GM18508 (cell line): ENCODE data around the gene CD79A.
"Not testable (repeated sequence)": the region's sequence is repeated elsewhere in the genome, so short reads cannot be mapped to it uniquely, and the experiment has no call there.

Experiments used
- ATAC-seq: cut with Tn5 transposase; IDR thresholded peaks from one replicate; pipeline ENCODE4 v1.9.1; 2021; ENCODE audit warnings: moderate number of reproducible peaks; ENCODE audit not compliant: insufficient read depth, unreplicated experiment

The CD79A gene

DNA sequence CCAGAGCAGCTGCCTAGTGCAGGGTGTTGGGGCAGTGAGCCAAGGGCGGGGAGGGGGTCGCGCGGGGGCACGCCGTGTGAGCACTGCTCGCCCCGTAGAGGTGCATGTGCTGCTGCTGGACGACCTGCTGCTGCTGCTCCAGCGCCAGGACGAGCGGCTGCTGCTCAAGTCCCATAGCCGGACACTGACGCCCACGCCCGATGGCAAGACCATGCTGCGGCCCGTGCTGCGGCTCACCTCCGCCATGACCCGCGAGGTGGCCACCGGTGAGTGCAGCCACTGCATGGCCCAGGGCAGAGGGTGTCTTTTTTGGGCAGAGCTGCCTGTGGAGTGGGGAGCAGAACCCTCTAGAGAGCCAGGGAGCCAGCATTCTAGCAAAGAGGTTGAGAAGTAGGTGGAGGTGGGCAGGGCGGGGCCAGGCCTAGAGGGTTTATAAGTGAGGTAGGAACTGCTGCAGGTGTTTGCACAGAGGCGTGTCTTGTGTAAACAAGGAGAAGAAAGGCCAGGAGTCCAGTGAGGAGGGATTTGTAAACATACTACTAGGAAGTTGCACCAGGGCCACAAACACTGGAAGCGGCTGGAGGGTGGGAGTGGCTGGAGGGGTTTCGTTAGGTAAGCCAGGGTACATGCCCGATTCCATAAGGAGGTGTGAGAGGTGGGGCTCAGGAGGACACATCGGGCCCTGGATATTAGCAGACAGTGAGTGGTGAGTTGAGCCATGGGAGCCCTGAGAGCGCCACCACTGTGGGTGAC is 27.2 kb downstream of the CD79A start:
- ATAC-seq = no peak

DNA sequence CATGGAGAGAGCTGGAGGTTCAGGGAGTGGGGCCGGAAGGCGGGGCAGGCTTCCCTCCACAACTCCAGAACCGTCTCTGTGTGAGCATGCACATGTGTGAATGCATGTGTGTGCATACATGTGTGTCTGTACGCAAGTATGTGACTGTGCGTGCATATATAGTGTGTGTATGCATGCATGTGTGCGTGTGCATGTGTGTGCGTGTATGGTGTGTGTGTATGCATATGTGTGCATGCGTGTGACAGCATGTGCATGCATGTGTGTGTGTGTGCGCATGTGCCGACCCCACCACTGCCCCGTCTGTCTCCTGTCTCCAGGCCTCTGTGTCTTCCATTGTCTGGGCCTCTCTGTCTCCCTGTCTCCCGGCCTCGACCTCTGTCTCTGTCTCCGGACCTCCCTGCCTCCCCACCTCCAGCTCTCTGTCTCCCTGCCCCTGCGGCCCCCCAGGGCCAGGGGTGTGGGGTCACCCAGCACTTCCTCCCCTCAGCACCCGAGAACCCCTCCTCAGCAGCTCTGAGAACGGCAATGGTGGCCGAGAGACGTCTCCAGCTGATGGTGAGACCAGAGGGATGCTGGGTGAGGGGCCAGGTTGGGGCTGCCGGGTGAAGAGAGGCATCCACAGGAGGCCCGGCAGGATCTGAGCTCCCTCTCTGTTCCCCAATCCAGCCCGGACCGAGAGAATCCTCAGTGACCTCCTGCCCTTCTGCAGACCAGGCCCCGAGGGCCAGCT is 28.4 kb downstream of the CD79A start:
- ATAC-seq = no peak

GRCh38 chr19:41906271-41906670 is 29.2 kb downstream of the CD79A start:
- ATAC-seq = no peak

- ATAC-seq = no peak
These were observed 30.0 kb downstream of the CD79A start for GRCh38 chr19:41906916-41907680.

DNA sequence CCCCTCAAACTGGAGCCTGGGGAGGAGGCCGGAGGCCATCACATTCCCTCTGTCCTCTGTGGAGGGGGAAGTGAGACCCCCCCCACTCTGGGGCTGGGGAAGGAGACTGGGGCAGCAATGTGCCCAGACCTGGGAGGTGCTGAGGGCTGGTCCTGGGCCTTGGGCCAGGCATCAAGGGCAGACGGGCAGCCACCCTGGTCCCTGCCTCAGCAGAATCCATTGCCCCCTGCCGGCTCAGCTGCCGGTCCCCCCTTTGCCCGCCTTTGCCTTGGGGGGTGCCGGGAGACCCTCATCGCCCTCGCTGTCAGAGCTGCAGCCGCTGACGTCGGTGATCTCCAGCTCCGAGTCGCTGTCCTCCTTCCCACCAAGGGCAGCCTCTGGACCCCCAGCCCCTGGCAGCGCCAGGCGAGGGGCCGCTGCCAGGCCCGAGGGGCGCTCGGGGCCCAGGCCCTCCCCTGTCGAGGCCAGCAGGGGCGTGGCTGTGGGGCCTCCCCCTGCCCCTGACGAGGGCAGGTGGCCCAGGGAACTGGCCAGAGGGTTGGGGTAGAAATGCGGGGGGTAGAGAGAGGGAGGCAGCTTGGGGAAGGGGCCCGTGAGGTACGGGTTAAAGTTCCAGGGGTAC is 31.0 kb downstream of the CD79A start:
- no peak for ATAC-seq

DNA sequence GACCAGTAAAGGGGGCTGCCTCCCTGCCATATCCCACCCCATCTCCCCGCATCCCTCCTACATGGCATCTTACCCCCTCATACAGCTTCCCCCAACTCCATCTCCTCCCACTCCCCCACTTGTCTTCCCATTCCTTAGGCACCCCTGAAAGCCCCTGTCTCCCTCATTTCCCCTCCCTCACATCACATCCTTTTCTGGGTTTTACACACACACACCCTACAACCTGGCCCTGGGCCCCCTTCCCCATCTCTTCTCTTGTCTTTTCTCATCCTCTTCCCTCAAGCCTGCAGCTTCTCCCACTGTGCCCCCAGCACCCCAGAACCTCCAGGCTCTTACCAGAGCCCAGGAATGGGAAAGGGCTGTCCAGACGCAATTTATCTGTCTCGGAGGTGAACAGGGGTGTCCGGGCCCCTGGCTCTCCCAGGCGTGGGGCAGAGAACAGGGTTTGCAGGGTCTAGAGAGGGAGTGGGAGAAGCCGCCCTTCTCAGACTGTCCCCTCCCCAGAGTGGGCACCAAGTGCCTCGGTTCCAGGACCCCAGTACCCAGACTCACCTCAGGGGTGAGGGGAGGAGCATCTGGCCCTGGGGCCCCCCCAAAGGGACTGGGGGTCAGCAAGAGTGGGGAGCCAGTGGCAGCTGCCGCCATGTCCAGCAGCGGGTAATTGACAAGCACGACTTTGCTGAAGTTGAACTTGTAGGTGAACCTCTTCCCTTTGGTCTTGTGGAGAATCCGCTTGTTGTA is 31.8 kb downstream of the CD79A start:
- ATAC-seq = no peak

DNA sequence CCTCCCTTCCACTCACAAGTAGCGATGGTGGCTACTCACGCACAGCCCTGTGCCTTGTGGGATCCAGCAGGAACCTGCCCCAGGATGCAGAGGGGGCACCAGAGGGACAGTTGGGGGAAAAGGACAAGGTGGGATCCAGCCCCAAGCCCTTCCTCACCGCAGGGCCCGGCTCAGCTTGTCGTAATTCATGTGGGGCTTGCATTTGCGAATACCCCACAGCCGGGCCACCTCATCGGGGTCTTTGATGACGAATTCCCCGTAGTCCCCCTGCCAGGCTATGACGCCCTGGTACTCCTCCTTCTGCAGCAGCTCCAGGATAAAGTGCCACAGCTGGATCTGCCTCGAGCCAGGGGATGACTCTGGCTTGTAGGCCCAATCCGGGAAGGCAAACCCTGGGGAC is 32.6 kb downstream of the CD79A start:
- no peak for ATAC-seq

DNA sequence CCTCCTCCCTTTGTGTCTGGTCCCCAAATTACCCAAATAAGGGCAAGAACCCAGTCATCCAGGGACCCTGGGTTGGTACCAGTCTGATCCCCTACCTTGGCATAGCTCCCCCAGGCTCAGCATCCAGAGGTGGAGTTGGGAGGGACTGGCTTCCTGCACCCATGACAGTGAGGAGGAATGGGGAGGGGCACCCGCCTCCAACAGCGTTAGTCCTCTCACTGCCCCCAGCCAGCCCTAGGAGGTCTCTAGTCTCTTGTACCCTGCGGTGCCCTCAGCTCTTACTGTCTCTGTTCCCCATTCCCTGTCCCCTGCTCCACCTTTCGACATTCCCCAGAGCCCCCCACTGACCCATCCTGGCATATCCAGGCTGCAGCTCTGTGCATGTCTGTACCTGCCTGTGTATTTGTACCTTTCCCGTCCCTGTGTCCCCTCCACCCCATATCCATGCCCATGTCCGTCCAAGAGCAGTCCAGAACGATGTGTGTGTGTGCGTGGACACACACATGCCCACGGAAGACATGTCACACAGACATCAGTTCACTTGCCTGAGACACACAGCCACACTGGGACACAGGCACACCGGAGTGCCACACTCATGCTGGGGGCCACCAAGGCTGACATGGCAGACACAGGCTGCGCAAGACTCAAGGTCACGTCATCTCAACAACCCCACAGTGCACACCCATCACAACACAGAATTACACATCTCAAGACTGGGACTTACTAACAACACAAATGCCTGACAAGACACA is 33.3 kb downstream of the CD79A start:
- no peak for ATAC-seq

DNA sequence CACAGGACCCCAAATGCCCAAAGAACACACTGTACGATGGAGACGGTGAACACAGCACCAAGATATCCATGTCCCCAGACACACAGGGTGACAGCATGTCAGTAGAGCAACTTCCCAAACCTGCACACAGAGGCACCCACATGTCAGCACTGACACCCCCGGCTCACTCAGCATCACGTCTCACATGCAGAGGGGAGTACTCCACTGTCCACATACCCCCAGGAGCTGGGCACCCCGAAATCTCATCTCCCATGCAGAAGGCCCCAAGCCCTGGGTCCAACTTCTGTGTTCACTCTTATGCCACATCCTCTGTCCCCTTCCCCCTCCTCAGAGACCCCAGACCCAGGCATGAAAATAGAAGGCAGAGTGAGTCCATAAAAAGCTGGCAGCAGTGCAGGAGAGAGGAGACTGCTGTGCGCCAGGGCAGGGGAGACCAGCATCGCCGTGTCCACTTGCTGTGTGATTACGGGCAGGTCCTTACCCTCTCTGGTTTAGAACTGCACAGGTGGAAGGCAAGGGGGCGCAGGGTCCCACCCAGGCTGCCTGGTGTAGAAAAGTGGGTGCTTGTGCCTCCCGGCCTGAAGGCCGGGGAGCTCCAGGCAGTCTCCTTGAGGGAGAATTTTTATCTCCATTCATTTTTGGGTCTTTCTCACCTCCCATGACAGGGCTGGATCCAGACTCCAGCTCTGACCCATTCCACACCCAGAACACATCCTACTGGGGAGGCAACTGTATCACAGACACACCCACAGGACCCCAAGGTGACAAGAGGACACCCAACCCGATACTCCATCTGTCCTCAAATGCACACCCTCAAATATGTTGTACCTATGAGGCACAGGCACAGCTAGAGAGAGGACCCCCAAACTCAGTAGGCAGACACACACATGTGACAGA is 34.2 kb downstream of the CD79A start:
- ATAC-seq = no peak

DNA sequence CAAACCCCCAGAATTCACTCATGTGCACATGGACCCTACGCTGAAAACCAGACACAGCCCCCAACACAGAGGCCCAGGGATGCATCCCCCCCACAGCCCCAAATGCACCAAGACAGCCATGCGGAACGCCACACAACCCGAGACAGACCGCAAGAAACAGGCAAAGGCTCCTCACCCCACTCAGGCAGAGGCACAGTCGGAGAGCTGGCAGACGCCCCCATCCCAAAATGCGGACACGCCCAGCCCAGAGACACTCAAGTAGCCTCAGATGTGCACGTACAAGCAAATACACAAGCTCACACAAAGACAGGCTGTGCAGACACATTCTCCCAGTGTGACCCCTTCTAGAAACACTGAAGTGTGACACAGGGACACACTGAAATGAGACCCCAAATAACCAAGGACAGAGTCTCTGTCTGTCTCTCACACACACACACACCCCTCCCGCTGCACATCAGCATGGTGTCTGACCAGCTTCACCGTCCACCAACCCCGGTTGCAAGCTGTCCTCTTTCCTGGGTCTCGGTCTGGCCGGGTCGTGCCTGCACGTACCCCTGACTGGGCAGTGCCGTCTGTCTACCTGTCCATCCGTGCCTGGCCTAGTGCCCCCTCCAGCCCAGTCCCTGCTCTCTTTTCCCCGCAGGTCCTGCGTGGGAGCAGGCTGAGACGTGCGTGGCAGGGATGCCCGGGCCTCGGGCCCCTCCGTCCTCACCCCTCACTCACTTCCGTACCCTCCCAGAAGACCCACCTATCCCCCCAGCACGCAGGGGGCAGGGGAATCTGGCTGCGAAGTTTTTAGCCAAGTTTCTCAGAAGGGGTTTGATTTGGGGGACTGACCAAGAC is 35.0 kb downstream of the CD79A start:
- ATAC-seq = no peak

- no peak for ATAC-seq
These were observed 35.9 kb downstream of the CD79A start for GRCh38 chr19:41912899-41913537.

DNA sequence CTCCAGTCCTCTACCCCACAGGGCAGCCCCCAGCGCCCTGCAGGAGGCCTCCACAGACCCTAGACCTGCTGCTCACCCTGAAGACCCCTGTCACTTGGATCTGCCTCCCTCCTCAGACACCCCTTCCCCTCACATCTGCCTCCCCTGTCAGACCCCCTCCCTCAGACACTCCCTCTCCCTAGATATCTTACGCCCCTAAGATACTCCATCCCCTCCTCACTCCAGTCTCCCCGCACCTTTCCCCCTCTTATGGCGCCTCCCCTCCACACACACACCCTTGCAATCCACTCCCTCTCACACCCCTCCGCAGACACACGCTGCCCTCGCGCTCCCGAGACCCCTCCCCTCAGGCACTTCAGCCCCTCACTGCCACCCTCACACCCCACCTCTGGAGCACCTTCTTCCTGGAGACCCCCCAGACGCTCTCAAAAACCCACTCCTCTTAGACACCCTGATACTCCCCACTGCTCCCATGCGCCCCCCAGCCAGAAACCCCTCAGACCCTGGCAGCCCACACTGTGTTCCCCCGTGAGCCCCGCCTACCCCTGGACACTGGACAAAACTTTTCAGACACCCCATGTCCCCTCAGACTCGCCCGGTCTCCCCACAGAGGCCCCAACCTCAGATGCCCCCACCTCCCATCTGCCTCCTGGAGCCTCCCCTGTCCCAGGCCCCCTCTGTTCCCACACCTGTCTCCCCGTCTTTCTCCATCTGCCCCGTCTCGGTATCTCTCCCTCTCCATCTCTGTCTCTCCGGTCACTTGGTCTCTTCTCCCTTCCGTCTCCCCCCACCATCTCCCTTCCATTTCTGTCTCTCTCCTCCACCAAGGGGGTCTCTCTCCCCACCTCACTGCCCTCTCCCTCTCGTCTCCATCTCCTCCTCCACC is 36.7 kb downstream of the CD79A start:
- ATAC-seq = no peak

DNA sequence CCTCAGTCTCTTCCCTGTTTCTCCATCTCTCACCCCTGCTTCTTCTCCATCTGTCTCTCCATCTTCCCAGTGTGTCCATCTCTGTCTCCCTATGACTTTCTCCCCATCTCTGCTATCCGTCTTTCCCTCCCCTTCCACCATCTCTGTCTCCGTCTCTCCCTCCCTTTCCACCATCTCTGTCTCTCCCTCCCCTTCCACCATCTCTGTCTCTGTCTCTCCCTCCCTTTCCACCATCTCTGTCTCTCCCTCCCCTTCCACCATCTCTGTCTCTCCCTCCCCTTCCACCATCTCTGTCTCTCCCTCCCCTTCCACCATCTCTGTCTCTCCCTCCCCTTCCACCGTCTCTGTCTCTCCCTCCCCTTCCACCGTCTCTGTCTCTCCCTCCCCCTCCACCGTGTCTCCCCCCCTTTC is 37.4 kb downstream of the CD79A start:
- ATAC-seq = not testable (repeated sequence)

DNA sequence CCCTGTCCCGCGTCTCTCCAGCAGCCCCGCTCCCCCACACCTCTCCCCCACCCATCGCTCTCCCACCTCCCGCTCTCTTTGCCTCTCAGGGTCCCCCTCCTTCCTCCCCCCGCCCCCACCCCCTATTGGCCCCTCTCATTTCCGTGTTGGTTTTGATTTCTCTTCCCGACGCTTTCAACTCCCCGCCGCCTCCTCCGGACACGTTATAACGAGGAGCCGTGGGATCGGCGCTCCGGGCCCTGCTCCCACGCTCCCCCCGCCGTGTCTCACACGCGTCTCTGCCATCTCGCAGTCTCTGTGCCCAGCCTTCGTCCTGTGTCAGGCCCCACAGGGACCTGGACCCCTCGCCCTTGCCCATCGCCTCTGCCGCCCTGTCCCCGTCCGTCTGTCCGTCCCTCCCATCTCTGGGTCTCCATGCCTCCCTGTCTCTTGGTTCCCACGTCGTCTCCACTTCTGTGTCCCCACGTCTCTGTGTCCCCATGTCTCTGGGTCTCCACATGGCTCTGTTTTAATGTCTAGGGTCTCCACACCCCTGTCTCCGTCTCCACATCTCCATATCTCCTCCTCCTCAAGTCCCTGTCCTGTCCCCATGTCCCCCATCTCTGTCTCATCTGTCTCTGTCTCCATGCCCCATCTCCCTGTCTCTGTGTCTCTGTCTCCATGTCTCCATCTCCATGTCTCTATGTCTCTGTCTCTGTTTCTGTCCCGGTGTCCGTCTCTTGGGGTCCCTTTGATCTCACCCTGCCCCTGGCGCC is 38.1 kb downstream of the CD79A start:
- no peak for ATAC-seq

- ATAC-seq = no peak
These were observed 38.8 kb downstream of the CD79A start for GRCh38 chr19:41915776-41916414.
